ENCODE measurements around the gene KLK15. TPM values are rescaled to one million over a fixed set of nuclear protein-coding genes. Genes with fewer than 3 reads are reported as not detected.

KLK15 gene
- total and polyA plus RNA-seq, 4 donors = not detected

GRCh38 chr19:50778906-50779430, 54.4 kb downstream of the KLK15 start:
- no peaks in the 10 kb centered on the region for H3K27me3 ChIP-seq (ENCODE audit: control insufficient read depth in 1 of 2, insufficient read depth in 2 of 2, low read length in 1 of 2)
- 48 to 57% methylated on average over 7 of the region's 7 CpGs for WGBS, 2 donors
- intact Hi-C loops (cut with DNase I) = no loop called here

GRCh38 chr19:50777830-50778303, 55.5 kb downstream of the KLK15 start:
- no peak overlapping the region for H3K4me3 ChIP-seq (ENCODE audit: low read length in 2 of 2)
- no peaks in the 10 kb centered on the region for H3K27me3 ChIP-seq (ENCODE audit: control insufficient read depth in 1 of 2, insufficient read depth in 2 of 2, low read length in 1 of 2)
- H3K27ac ChIP-seq (ENCODE audit: low read depth in 1 of 2, low read length in 2 of 2) = no peak overlapping the region
- H3K4me1 ChIP-seq (ENCODE audit: control insufficient read depth in 1 of 2, insufficient read depth in 2 of 2, low read length in 2 of 2) = no peaks in the 10 kb centered on the region
- 1% methylated on average over 30 of the region's 30 CpGs for WGBS, 2 donors
- intact Hi-C loops (cut with DNase I) = no loop called here
- ATAC-seq (ENCODE audit: low FRiP score) = no peak
- H3K9me3 ChIP-seq (ENCODE audit: control insufficient read depth, low read length) = no peaks in the 10 kb centered on the region
- H3K36me3 ChIP-seq (ENCODE audit: control insufficient read depth in 1 of 2, insufficient read depth in 2 of 2, low read length in 1 of 2) = no peaks in the 10 kb centered on the region
- no peak for DNase-seq

More at GRCh38 chr19:50778906-50779430, 54.4 kb downstream of the KLK15 start:
- Histone ChIP-seq H3K4me1 (ENCODE audit: control insufficient read depth in 1 of 2, insufficient read depth in 2 of 2, low read length in 2 of 2) (no peaks in the 10 kb centered on the region), H3K36me3 (ENCODE audit: control insufficient read depth in 1 of 2, insufficient read depth in 2 of 2, low read length in 1 of 2) (no peaks in the 10 kb centered on the region), H3K27ac (ENCODE audit: low read depth in 1 of 2, low read length in 2 of 2) (no peak overlapping the region), H3K4me3 (ENCODE audit: low read length in 2 of 2) (no peak overlapping the region), H3K9me3 (ENCODE audit: control insufficient read depth, low read length) (no peaks in the 10 kb centered on the region)
- no peak for ATAC-seq (ENCODE audit: low FRiP score)
- no peak for DNase-seq

GRCh38 chr19:50777261-50777660, 56.1 kb downstream of the KLK15 start:
- DNase-seq (no peak), ATAC-seq (ENCODE audit: low FRiP score) (no peak)
- Histone ChIP-seq H3K9me3 (ENCODE audit: control insufficient read depth, low read length) (peaks cover 2% of the 10 kb centered on the region), H3K4me1 (ENCODE audit: control insufficient read depth in 1 of 2, insufficient read depth in 2 of 2, low read length in 2 of 2) (no peaks in the 10 kb centered on the region), H3K36me3 (ENCODE audit: control insufficient read depth in 1 of 2, insufficient read depth in 2 of 2, low read length in 1 of 2) (no peaks in the 10 kb centered on the region), H3K27ac (ENCODE audit: low read depth in 1 of 2, low read length in 2 of 2) (no peak overlapping the region), H3K27me3 (ENCODE audit: control insufficient read depth in 1 of 2, insufficient read depth in 2 of 2, low read length in 1 of 2) (no peaks in the 10 kb centered on the region), H3K4me3 (ENCODE audit: low read length in 2 of 2) (no peak overlapping the region)
- intact Hi-C loops (cut with DNase I) = no loop called here
- WGBS, 2 donors = 47 to 48% methylated on average over 4 of the region's 4 CpGs

DNA sequence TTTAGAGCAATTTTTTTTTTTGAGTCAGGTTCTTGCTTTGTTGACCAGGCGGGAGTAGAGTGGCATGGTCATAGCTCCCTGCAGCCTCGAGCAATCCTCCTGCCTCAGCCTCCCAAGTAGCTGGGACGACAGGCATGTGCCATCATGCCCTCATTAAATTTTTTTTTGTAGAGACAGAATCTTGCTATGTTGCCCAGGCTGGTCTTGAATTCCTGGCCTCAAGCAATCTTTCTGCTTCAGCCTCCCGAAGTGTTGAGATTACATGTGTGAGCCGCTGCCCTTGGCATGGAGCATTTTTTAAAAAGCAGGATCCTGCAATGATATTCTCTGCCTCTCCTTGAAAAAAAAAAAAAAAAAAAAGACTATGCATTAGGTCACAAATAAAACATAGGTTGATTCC, 57.2 kb downstream of the KLK15 start:
- ATAC-seq (ENCODE audit: low FRiP score) (no peak), DNase-seq (no peak)
- intact Hi-C loops (cut with DNase I) = no loop called here
- 64 to 81% methylated on average over 5 of the region's 5 CpGs for WGBS, 2 donors
- Histone ChIP-seq H3K27ac (ENCODE audit: low read depth in 1 of 2, low read length in 2 of 2) (no peak overlapping the region), H3K4me1 (ENCODE audit: control insufficient read depth in 1 of 2, insufficient read depth in 2 of 2, low read length in 2 of 2) (no peaks in the 10 kb centered on the region), H3K9me3 (ENCODE audit: control insufficient read depth, low read length) (peaks cover 2% of the 10 kb centered on the region), H3K27me3 (ENCODE audit: control insufficient read depth in 1 of 2, insufficient read depth in 2 of 2, low read length in 1 of 2) (no peaks in the 10 kb centered on the region), H3K4me3 (ENCODE audit: low read length in 2 of 2) (no peak overlapping the region), H3K36me3 (ENCODE audit: control insufficient read depth in 1 of 2, insufficient read depth in 2 of 2, low read length in 1 of 2) (no peaks in the 10 kb centered on the region)

Other genes starting within 250 kb of the KLK15 start
- under 1 TPM; 0.45 to 0.55 TPM for gene SYT3, start 193.7 kb downstream of the KLK15 start, total RNA-seq
- gene SYT3, start 193.7 kb downstream of the KLK15 start, polyA plus RNA-seq = not detected
- not detected for gene C19orf81, start 184.1 kb downstream of the KLK15 start, total RNA-seq
- gene C19orf81, start 184.1 kb downstream of the KLK15 start, polyA plus RNA-seq = not detected
- gene SHANK1, start 113.8 kb downstream of the KLK15 start, total RNA-seq = 1 to 10 TPM in 1 of 2 donors, under 1 TPM in 1; 0.45 to 1.4 TPM
- gene SHANK1, start 113.8 kb downstream of the KLK15 start, polyA plus RNA-seq = 1 to 10 TPM in 1 of 2 donors, under 1 TPM in 1; 0.38 to 1.8 TPM
- 10 to 100 TPM in 1 of 2 donors, 1 to 10 TPM in 1; 8.4 to 28.7 TPM for gene CLEC11A, start 110.2 kb downstream of the KLK15 start, total RNA-seq
- gene CLEC11A, start 110.2 kb downstream of the KLK15 start, polyA plus RNA-seq = 10 to 100 TPM in 1 of 2 donors, 1 to 10 TPM in 1; 2.0 to 17.7 TPM
- gene GPR32, start 63.1 kb downstream of the KLK15 start, total RNA-seq = not detected
- gene GPR32, start 63.1 kb downstream of the KLK15 start, polyA plus RNA-seq = not detected
- gene ACP4, start 43.2 kb downstream of the KLK15 start, total RNA-seq = not detected
- gene ACP4, start 43.2 kb downstream of the KLK15 start, polyA plus RNA-seq = not detected
- 1 to 10 TPM in 1 of 2 donors, under 1 TPM in 1; 0.81 to 1.7 TPM for gene KLK1, start 9.8 kb downstream of the KLK15 start, total RNA-seq
- 1 to 10 TPM; 2.6 to 6.3 TPM for gene KLK1, start 9.8 kb downstream of the KLK15 start, polyA plus RNA-seq
- not detected for gene KLK3, start 21.3 kb upstream of the KLK15 start, total RNA-seq
- 1 to 10 TPM in 1 of 2 donors, not detected in 1; 1.4 TPM for gene KLK3, start 21.3 kb upstream of the KLK15 start, polyA plus RNA-seq
- gene KLK2, start 39.9 kb upstream of the KLK15 start, total RNA-seq = not detected
- gene KLK2, start 39.9 kb upstream of the KLK15 start, polyA plus RNA-seq = not detected
- not detected for gene KLK4, start 77.8 kb upstream of the KLK15 start, total RNA-seq
- gene KLK4, start 77.8 kb upstream of the KLK15 start, polyA plus RNA-seq = not detected
- gene KLK5, start 119.5 kb upstream of the KLK15 start, total RNA-seq = not detected
- not detected for gene KLK5, start 119.5 kb upstream of the KLK15 start, polyA plus RNA-seq
- not detected for gene KLK6, start 136.0 kb upstream of the KLK15 start, total RNA-seq
- under 1 TPM in 1 of 2 donors, not detected in 1; 0.20 TPM for gene KLK6, start 136.0 kb upstream of the KLK15 start, polyA plus RNA-seq
- not detected for gene KLK7, start 150.3 kb upstream of the KLK15 start, total RNA-seq
- gene KLK7, start 150.3 kb upstream of the KLK15 start, polyA plus RNA-seq = not detected
- gene KLK8, start 168.0 kb upstream of the KLK15 start, total RNA-seq = not detected
- not detected for gene KLK8, start 168.0 kb upstream of the KLK15 start, polyA plus RNA-seq
- gene KLK10, start 186.1 kb upstream of the KLK15 start, total RNA-seq = not detected
- gene KLK10, start 186.1 kb upstream of the KLK15 start, polyA plus RNA-seq = under 1 TPM in 1 of 2 donors, not detected in 1; 0.08 TPM
- not detected for gene KLK11, start 193.0 kb upstream of the KLK15 start, total RNA-seq
- under 1 TPM; 0.25 to 0.43 TPM for gene KLK11, start 193.0 kb upstream of the KLK15 start, polyA plus RNA-seq
- gene KLK12, start 201.4 kb upstream of the KLK15 start, total RNA-seq = not detected
- gene KLK12, start 201.4 kb upstream of the KLK15 start, polyA plus RNA-seq = not detected
- gene KLK13, start 231.5 kb upstream of the KLK15 start, total RNA-seq = not detected
- under 1 TPM in 1 of 2 donors, not detected in 1; 0.36 TPM for gene KLK13, start 231.5 kb upstream of the KLK15 start, polyA plus RNA-seq
- gene KLK14, start 249.3 kb upstream of the KLK15 start, total RNA-seq = under 1 TPM; 0.57 to 0.71 TPM
- under 1 TPM in 1 of 2 donors, not detected in 1; 0.10 TPM for gene KLK14, start 249.3 kb upstream of the KLK15 start, polyA plus RNA-seq

Data from aorta (tissue), 5 donors.